Measurements from ENCODE around the gene TSEN15. TPM values are rescaled to one million over a fixed set of nuclear protein-coding genes. Genes with fewer than 3 reads are reported as not detected.

TSEN15 gene
- total RNA-seq, 1 experiment from 2014 or later: 31.1 TPM

- Histone ChIP-seq H3K4me2 (ENCODE audit: low read length) (no peak overlapping the region), H3K9me2 (ENCODE audit: insufficient read depth) (no peaks in the 10 kb centered on the region), H3K9me3 (ENCODE audit: control insufficient read depth in 1 of 2, insufficient read depth in 1 of 2, low read depth in 1 of 2, low read length in 2 of 2) (no peaks in the 10 kb centered on the region), H3K4me3 (replicated peaks in 1 of 2; ENCODE audit: low read depth in 1 of 2, low read length in 2 of 2) (no peak overlapping the region), H3K27me3 (ENCODE audit: insufficient read depth, low read length) (no peaks in the 10 kb centered on the region), H3K27ac (ENCODE audit: low read depth, low read length) (no peak overlapping the region), H3K4me1 (ENCODE audit: control insufficient read depth in 1 of 2, insufficient read depth in 2 of 2, low read length in 2 of 2) (peaks cover 0 to 16% of the 10 kb centered on the region in 2 experiments; a peak in 2 of 4 replicates), H2AFZ (ENCODE audit: low read depth, low read length, poor library complexity, severe bottlenecking) (no peak overlapping the region), H4K20me1 (ENCODE audit: insufficient read depth) (no peaks in the 10 kb centered on the region), H3K36me3 (ENCODE audit: control insufficient read depth in 1 of 2, insufficient read depth in 2 of 2, low read length in 2 of 2) (0 out of 4 replicates have a peak, but pooled peaks cover 0 to 1% of the 10 kb centered on the region in 2 experiments), H3K9ac (ENCODE audit: low read length) (no peak overlapping the region), H3K79me2 (ENCODE audit: insufficient read depth, low read length) (peaks cover 14% of the 10 kb centered on the region)
- no peak for TF ChIP-seq TCF7L2 (IDR thresholded peaks at IDR 0.05; ENCODE audit: borderline replicate concordance, extremely low read depth, insufficient read depth, insufficient read length)
- TF ChIP-seq ZFX (IDR thresholded peaks at IDR 0.05): no peak
- TF ChIP-seq CBX3 (IDR thresholded peaks at IDR 0.05; ENCODE audit: low read depth): no peak
- TF ChIP-seq CTCF (IDR thresholded peaks at IDR 0.05 in 2 of 3, conservative IDR thresholded peaks at IDR 0.05 in 1 of 3; ENCODE audit: borderline replicate concordance in 1 of 3, insufficient read depth in 1 of 3, low read depth in 2 of 3, low read length in 2 of 3): no peak
- no peak for TF ChIP-seq YY1 (IDR thresholded peaks at IDR 0.05; ENCODE audit: extremely low read depth, insufficient replicate concordance, low read depth, low read length)
- no peak for TF ChIP-seq ATF3 (IDR thresholded peaks at IDR 0.05)
- ChIA-PET CTCF (no interaction called here), RAD21 (ENCODE audit: low non-redundant PET in 1 of 2, low total read pairs in 2 of 2, uncharacterized antibody in 2 of 2, unreplicated experiment in 2 of 2) (no interaction called here), POLR2A (interaction anchor here (1.5 kb wide), 1 partner anchor 9 kb away, joined by 3 read pairs; the partner anchor contains the start of gene TSEN15)
- no peak for ATAC-seq
- intact Hi-C loops (cut with micrococcal nuclease): no loop called here
- DNase-seq (ENCODE audit: low read depth, low spot score): no peak
- BruUV-seq (replicated peaks): no TSS peak
Observed at GRCh38 chr1:184060316-184060715, 8.8 kb downstream of the TSEN15 start.
